Mesenchymal stem cell (in vitro differentiated cells and primary cell): ENCODE data around the gene RFX2.
A peak's percentile ranks its signal among the peaks of the same experiment; 100 is the strongest.
"Not testable (repeated sequence)": the region's sequence is repeated elsewhere in the genome, so short reads cannot be mapped to it uniquely, and the experiment has no call there.

Experiments
- DNase-seq: peaks from one replicate; pipeline ENCODE4 v3.0.0-alpha.2; 2013
- H2AFZ ChIP-seq: one replicate; pipeline ENCODE4 v1.6.1; 2013; ENCODE audit warnings: low read depth, mild to moderate bottlenecking, control low read depth, inconsistent platforms, low read length, moderate library complexity
- H2AK5ac ChIP-seq: 2 replicates; pipeline ENCODE4 v1.6.1; 2013; ENCODE audit warnings: low read length, moderate library complexity, mild to moderate bottlenecking, inconsistent platforms; ENCODE audit not compliant: severe bottlenecking
- H2BK120ac ChIP-seq: one replicate; pipeline ENCODE4 v1.6.1; 2013; ENCODE audit warnings: low read depth, mild to moderate bottlenecking, inconsistent platforms, low read length, moderate library complexity
- H2BK12ac ChIP-seq, 2 experiments: one replicate each; pipeline ENCODE4 v1.6.1; 2013; ENCODE audit warnings: inconsistent platforms in 2 of 2, low read length in 2 of 2, mild to moderate bottlenecking in 2 of 2, moderate library complexity in 2 of 2, control low read depth in 1 of 2
- H2BK15ac ChIP-seq: one replicate; pipeline ENCODE4 v1.6.1; 2013; ENCODE audit warnings: mild to moderate bottlenecking, low read depth, inconsistent platforms; ENCODE audit not compliant: poor library complexity, severe bottlenecking
- H2BK5ac ChIP-seq: 2 replicates; pipeline ENCODE4 v1.6.1; 2013; ENCODE audit warnings: low read depth, mild to moderate bottlenecking, low read length, control low read depth, inconsistent platforms; ENCODE audit not compliant: poor library complexity, severe bottlenecking
- H3K14ac ChIP-seq, 2 experiments: one replicate each; pipeline ENCODE4 v1.6.1; 2013; ENCODE audit warnings: inconsistent platforms in 2 of 2, low read length in 2 of 2, control low read depth in 1 of 2, mild to moderate bottlenecking in 1 of 2, moderate library complexity in 1 of 2
- H3K18ac ChIP-seq, 2 experiments: one replicate each; pipeline ENCODE4 v1.6.1; 2013; ENCODE audit warnings: inconsistent platforms in 2 of 2, low read length in 2 of 2, control low read depth in 1 of 2, low read depth in 1 of 2, mild to moderate bottlenecking in 1 of 2
- H3K23ac ChIP-seq, 2 experiments: one replicate each; pipeline ENCODE4 v1.6.1; 2013; ENCODE audit warnings: inconsistent platforms in 2 of 2, low read length in 2 of 2, mild to moderate bottlenecking in 2 of 2, moderate library complexity in 2 of 2, control low read depth in 1 of 2
- H3K27ac ChIP-seq: 2 replicates; pipeline ENCODE4 v1.5.1; 2013; ENCODE audit warnings: mild to moderate bottlenecking, moderate library complexity, low read length, control low read depth, inconsistent platforms; ENCODE audit not compliant: poor library complexity, severe bottlenecking
- H3K27me3 ChIP-seq, 2 experiments: 2 replicates each; pipeline versions ENCODE4 v1.6.1 to v1.7.0; 2013; ENCODE audit warnings: low read length in 2 of 2, mild to moderate bottlenecking in 2 of 2, moderate library complexity in 2 of 2, control low read depth in 1 of 2, inconsistent platforms in 1 of 2; ENCODE audit not compliant: control insufficient read depth in 1 of 2, insufficient read depth in 1 of 2
- H3K36me3 ChIP-seq, 2 experiments: 2 replicates each; pipeline versions ENCODE4 v1.6.1 to v1.7.0; 2013; ENCODE audit warnings: low read length in 2 of 2, control low read depth in 1 of 2, inconsistent platforms in 1 of 2, low read depth in 1 of 2, mild to moderate bottlenecking in 1 of 2; ENCODE audit not compliant: insufficient read depth in 2 of 2, control insufficient read depth in 1 of 2
- H3K4ac ChIP-seq, 2 experiments: one replicate each; pipeline ENCODE4 v1.6.1; 2013; ENCODE audit warnings: inconsistent platforms in 2 of 2, low read length in 2 of 2, mild to moderate bottlenecking in 2 of 2, moderate library complexity in 2 of 2, control low read depth in 1 of 2, low read depth in 1 of 2
- H3K4me1 ChIP-seq: 2 replicates; pipeline ENCODE4 v1.6.1; 2013; ENCODE audit warnings: low read depth, low read length, control low read depth; ENCODE audit not compliant: control insufficient read depth, insufficient read depth
- H3K4me2 ChIP-seq: 2 replicates; pipeline ENCODE4 v1.6.1; 2013; ENCODE audit warnings: low read length, mild to moderate bottlenecking, inconsistent platforms; ENCODE audit not compliant: poor library complexity, severe bottlenecking
- H3K4me3 ChIP-seq, 2 experiments: 2 replicates each; pipeline versions ENCODE4 v1.5.1 to v1.7.0; 2013; ENCODE audit warnings: low read length in 2 of 2, mild to moderate bottlenecking in 2 of 2, control low read depth in 1 of 2, low read depth in 1 of 2; ENCODE audit not compliant: insufficient read depth in 1 of 2
- H3K79me1 ChIP-seq: replicated peaks from 2 replicates; pipeline ENCODE4 v1.6.1; 2013; ENCODE audit warnings: mild to moderate bottlenecking, control low read depth, low read length, inconsistent platforms; ENCODE audit not compliant: poor library complexity, severe bottlenecking
- H3K9ac ChIP-seq: 2 replicates; pipeline ENCODE4 v1.7.0; 2013; ENCODE audit warnings: mild to moderate bottlenecking, low read length, moderate library complexity
- H3K9me3 ChIP-seq: 2 replicates; pipeline ENCODE4 v1.7.0; 2013; ENCODE audit warnings: mild to moderate bottlenecking, low read length; ENCODE audit not compliant: control insufficient read depth
- H4K8ac ChIP-seq: one replicate; pipeline ENCODE4 v1.6.1; 2013; ENCODE audit warnings: inconsistent platforms, mild to moderate bottlenecking, low read length, moderate library complexity
- H4K91ac ChIP-seq: one replicate; pipeline ENCODE4 v1.6.1; 2013; ENCODE audit warnings: mild to moderate bottlenecking, low read length, inconsistent platforms
- WGBS: methylation state at CpG from one replicate; pipeline ENCODE4 v1.1.7; 2013; ENCODE audit warnings: mixed read lengths; 5-methylcytosine and 5-hydroxymethylcytosine counted together

The RFX2 gene

DNA sequence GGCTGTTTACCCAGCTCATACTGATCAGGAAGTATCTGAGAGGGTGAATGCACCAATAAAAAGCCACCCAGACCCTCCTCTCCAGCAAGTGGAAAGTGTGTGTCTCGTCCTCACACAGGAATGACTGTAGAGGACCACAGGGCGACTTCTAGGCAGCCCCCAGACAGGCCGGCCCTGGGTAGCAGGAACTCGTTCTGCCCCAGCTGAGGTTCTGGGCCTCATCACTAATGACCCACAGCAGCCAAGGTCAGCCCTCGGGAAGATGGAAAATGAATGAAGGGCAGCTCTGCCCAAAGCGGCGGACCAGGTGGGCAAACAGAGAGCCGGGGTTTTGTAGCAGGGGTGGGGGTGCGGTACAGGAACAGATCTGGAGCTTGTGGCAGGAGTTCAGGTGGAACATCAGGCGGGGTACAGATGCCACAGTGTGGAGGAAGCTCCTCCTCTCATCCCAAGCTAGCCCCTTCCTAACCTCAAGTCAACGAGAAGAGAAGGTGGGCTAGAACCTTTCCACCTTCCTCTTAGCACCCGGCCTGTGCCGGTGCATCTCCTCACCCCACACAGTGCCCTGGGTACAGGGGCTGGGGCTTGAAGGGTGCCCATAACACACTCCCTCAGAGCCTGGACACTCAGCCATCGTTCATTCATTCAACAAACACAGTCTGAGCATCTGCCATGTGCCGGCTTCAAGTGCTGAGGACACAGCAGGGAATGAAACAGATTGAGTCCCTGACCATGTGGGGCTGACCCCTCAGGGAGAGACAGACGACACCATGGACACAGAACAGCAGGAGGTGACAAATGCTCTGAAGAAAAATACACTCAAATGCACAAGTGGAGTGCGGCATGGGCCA lies 36.2 kb downstream of the RFX2 start:
- WGBS = 88% methylated on average over 17 of the region's 17 CpGs
- H2BK5ac ChIP-seq = no peak overlapping the region
- H3K9ac ChIP-seq = no peak overlapping the region
- no peak overlapping the region for H2BK15ac ChIP-seq
- H2AFZ ChIP-seq = no peak overlapping the region
- H3K27me3 ChIP-seq = no peaks in the 10 kb centered on the region
- no peak overlapping the region for H2BK120ac ChIP-seq
- H3K4me2 ChIP-seq = no peak overlapping the region
- no peaks in the 10 kb centered on the region for H3K36me3 ChIP-seq
- H4K8ac ChIP-seq = no peak overlapping the region
- peaks cover 13% of the 10 kb centered on the region for H3K4me1 ChIP-seq
- no peaks in the 10 kb centered on the region for H3K9me3 ChIP-seq
- H3K4ac ChIP-seq = no peak overlapping the region
- H3K14ac ChIP-seq = peak overlapping the region in 1 of 2 experiments; percentile 59
- H2BK12ac ChIP-seq = no peak overlapping the region
- H3K79me1 ChIP-seq = peaks cover 3% of the 10 kb centered on the region
- H3K4me3 ChIP-seq = no peak overlapping the region
- DNase-seq = no peak
- no peak overlapping the region for H2AK5ac ChIP-seq
- no peak overlapping the region for H3K27ac ChIP-seq
- H4K91ac ChIP-seq = peak overlapping the region; percentile 25
- H3K23ac ChIP-seq = no peak overlapping the region
- peak overlapping the region in 1 of 2 experiments; percentile 16 for H3K18ac ChIP-seq

DNA sequence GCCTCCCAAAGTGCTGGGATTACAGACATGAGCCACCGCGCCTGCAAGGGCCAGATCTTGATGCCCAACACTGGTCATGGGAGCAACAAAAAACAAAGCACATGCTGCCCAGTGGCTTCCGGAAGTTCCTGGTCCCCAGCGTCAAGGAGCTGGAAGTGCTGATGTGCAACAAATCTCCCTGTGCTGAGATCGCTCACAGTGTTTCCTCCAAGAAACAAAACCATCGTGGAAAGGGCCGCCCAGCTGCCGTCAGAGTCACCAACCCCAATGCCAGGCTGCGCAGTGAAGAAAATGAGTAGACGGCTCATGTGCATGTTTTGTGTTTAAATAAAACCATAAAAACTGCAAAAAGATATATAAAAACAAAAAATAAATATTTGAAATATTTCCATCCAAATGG lies 37.1 kb downstream of the RFX2 start:
- not testable (repeated sequence) for H3K18ac ChIP-seq, H3K23ac ChIP-seq, H3K9me3 ChIP-seq, H2BK5ac ChIP-seq, H2AFZ ChIP-seq, H3K4ac ChIP-seq, H3K36me3 ChIP-seq, DNase-seq, H3K27me3 ChIP-seq, H2AK5ac ChIP-seq, H3K4me2 ChIP-seq, H3K79me1 ChIP-seq, H3K4me3 ChIP-seq, H3K9ac ChIP-seq, H4K91ac ChIP-seq, H2BK120ac ChIP-seq, H2BK12ac ChIP-seq, H4K8ac ChIP-seq, H3K27ac ChIP-seq, H3K14ac ChIP-seq, H2BK15ac ChIP-seq
- 85% methylated on average over 8 of the region's 10 CpGs for WGBS
- H3K4me1 ChIP-seq = peaks cover 13% of the 10 kb centered on the region

DNA sequence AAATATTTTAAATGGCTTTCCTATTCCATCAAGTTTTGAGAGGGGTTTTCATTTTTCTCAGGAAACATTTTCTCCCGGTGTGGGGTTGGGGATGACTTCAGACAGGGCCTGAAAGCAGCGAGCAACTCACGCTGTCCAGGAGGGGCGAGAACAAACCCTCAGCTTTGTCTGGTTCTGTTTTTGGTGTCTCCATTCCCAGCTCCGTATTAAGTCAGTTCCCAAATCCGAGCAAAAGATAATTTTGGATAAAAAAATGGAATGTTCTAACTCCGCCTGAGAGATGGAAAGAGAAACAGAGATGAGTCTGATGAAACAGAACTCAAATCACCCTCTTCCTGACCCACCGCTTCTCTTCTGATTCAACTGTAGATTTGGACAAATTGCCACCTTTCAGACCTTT lies 38.4 kb downstream of the RFX2 start:
- Histone ChIP-seq H3K4me3 (no peak overlapping the region), H3K27me3 (no peaks in the 10 kb centered on the region), H3K14ac (no peak overlapping the region), H3K9me3 (no peaks in the 10 kb centered on the region), H2AFZ (no peak overlapping the region), H2BK120ac (no peak overlapping the region), H3K79me1 (peaks cover 3% of the 10 kb centered on the region), H3K27ac (no peak overlapping the region), H3K4ac (no peak overlapping the region), H4K8ac (no peak overlapping the region), H3K36me3 (no peaks in the 10 kb centered on the region), H3K4me2 (no peak overlapping the region), H3K9ac (peak overlapping the region; percentile 79), H2BK5ac (no peak overlapping the region), H3K4me1 (peaks cover 17% of the 10 kb centered on the region), H3K18ac (no peak overlapping the region), H3K23ac (no peak overlapping the region), H2BK12ac (no peak overlapping the region), H4K91ac (no peak overlapping the region), H2AK5ac (no peak overlapping the region), H2BK15ac (no peak overlapping the region)
- no peak for DNase-seq
- WGBS = 98% methylated on average over 7 of the region's 8 CpGs

DNA sequence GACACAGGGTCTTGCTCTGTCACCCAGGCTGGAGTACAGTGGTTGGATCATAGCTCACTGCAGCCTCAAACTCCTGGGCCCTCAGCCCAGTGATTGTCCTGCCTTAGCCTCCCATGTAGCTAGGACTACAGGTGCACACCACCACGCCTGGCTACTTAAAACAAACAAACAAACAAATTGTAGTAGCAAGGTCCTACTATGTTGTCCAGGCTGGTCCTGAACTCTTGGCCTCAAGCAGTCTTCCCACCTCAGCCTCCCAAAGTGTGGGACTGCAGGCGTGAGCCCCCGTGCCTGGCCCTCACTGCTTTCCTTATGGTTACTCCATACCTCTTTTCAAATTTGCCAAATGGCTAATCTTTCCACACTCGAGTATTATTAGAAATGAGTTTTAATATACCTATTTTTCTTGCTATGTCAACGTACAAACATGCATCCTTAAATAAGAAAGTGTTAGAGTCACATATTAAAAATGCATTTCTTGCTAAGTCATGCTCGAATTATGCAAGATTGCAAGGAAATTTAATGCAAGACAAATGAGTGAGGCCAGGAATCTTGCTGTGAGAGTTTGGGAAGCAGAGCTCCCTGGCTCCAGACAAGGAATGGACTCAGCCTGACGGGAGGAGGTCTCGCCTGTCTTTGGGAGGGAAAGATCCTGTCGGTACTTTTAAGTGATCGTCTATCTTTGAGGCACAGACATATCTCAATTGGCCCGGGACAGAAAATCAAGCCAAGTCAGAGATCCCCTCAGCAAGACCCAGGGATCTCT lies 39.4 kb downstream of the RFX2 start:
- H4K91ac ChIP-seq = no peak overlapping the region
- H3K27me3 ChIP-seq = no peaks in the 10 kb centered on the region
- peaks cover 3% of the 10 kb centered on the region for H3K79me1 ChIP-seq
- H2AK5ac ChIP-seq = peak overlapping the region; percentile 46
- no peak overlapping the region for H2BK15ac ChIP-seq
- H4K8ac ChIP-seq = no peak overlapping the region
- no peak overlapping the region for H3K4ac ChIP-seq
- no peak overlapping the region for H3K27ac ChIP-seq
- no peak overlapping the region for H2AFZ ChIP-seq
- H2BK12ac ChIP-seq = no peak overlapping the region
- peaks cover 18% of the 10 kb centered on the region for H3K4me1 ChIP-seq
- H3K9me3 ChIP-seq = no peaks in the 10 kb centered on the region
- H3K36me3 ChIP-seq = no peaks in the 10 kb centered on the region
- peak overlapping the region in 1 of 2 experiments; percentile 48 for H3K23ac ChIP-seq
- H2BK5ac ChIP-seq = no peak overlapping the region
- DNase-seq = peak; percentile 24
- H3K4me2 ChIP-seq = no peak overlapping the region
- H3K18ac ChIP-seq = no peak overlapping the region
- no peak overlapping the region for H3K14ac ChIP-seq
- WGBS = 81% methylated on average over 9 of the region's 11 CpGs
- peak overlapping the region; percentile 79 for H3K9ac ChIP-seq
- H3K4me3 ChIP-seq = no peak overlapping the region
- H2BK120ac ChIP-seq = no peak overlapping the region
